HG03097 (cell line): ENCODE data around the gene CNTN4.

Source experiments
- ATAC-seq: cut with Tn5 transposase; IDR thresholded peaks from one replicate; pipeline ENCODE4 v1.9.1; 2021; ENCODE audit not compliant: unreplicated experiment, low FRiP score

CNTN4 gene

GRCh38 chr3:2568929-2569328 lies 470.3 kb downstream of the CNTN4 start:
- no peak for ATAC-seq

- no peak for ATAC-seq
These were observed 478.9 kb downstream of the CNTN4 start for GRCh38 chr3:2577571-2577970.

DNA sequence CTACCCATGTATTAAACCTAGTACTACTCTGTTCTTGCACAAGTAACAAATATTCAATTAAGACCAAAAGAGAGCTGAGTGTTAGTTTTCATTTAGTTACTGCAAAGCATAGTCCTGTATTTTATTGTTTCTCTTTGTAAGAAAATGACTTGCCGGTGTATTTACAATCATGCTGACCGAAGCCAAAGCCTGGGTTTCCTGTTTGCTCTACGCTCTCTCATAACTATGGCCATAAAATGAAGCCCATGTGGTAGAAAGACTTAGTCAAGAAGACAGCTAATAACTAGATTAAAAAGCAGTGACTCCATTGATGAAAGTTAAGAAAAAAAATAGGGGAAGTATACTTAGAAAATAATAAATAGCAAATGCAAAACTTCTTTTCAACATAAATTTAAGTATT lies 479.9 kb downstream of the CNTN4 start:
- no peak for ATAC-seq

GRCh38 chr3:2579206-2579605 lies 480.5 kb downstream of the CNTN4 start:
- no peak for ATAC-seq

- ATAC-seq = no peak
These were observed 484.4 kb downstream of the CNTN4 start for GRCh38 chr3:2583046-2583445.

GRCh38 chr3:2589336-2589969 lies 490.8 kb downstream of the CNTN4 start:
- ATAC-seq = no peak

- ATAC-seq = no peak
These were observed 496.8 kb downstream of the CNTN4 start for GRCh38 chr3:2595486-2595885.

- ATAC-seq = no peak
These were observed 498.9 kb downstream of the CNTN4 start for GRCh38 chr3:2597615-2598014.

DNA sequence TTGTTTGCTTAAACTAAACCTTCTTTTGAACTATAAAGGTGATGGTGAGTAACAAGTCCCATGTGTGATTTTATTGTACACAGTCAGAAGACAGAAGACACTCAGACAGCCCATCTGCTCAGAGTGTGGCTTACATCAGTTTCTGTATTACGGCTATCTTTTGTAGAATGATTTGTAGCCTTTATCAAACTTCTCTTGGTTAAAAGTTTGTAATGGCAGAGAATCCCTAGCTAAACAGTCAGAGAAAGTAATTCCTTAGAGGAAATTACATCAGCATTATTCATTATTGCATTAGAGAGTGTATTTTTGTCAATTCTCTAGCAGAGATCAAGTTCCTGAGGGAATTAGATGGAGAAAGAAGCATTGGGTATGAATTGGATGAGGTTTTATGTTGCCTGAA lies 500.8 kb downstream of the CNTN4 start:
- ATAC-seq = no peak

DNA sequence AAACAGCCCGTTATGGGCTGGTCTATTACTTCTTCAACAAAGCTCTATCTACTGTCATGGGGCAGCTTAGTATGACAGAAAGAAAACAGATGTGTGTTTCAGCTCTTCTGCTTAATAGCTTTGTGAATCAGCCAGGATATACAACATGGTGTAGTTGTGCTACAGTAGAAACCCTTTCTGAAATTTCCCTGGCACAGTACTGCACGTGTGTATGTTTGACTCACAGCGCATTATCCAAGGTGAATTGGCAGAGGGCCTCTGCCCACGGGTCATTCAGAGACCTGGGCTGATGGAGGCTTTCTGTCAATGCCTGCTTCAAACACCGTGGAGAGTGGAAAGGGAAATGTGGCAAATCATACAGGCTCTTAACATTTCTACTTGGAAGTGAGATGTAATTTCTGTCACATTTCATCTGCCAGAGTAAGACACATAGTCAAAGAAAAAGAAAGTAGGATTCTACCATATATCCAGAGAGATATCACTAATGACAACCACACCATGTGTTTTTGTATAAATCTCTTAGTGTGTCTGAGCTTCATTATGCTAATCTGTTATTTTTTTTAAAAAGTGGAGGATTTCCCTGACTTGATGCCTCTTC lies 505.1 kb downstream of the CNTN4 start:
- no peak for ATAC-seq

DNA sequence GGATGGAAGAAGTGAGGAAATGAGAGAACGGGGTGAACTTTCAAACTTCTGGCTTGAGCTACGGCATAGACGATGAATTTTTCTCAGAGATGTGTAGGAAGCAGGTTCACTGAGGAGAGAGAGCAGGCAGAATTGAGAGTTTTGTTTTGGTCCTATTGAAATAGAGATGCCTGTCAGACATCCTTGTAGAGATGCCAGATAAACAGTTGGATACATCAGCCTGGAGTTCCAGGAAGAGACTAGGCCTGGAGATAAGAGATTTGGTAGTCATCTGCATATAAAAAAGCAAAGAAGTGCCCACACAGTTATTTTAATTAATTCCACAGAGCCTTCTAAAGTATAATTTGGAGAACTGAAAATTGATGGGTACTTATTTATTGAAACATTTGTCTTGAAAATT lies 515.9 kb downstream of the CNTN4 start:
- no peak for ATAC-seq

GRCh38 chr3:2615080-2615479 lies 516.4 kb downstream of the CNTN4 start:
- ATAC-seq = no peak

DNA sequence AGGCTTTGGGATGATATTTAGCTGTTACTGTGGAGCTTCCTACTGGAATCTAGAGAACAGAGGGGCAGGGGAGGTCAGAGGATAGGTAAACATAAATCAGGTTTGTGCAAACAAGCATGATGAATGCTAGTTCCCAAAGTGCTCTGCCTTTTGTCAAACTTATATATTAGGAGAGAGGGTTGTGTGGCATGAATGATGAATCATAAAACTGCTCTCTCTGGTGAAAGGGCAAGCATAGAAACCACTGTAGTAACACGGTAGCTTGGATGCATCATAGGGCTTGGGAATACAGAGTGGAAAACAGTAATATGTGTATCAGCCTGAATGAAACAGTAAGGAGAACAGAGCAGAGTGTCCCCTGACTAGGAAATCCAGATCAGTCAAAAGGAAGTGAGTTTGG lies 524.8 kb downstream of the CNTN4 start:
- ATAC-seq = no peak

DNA sequence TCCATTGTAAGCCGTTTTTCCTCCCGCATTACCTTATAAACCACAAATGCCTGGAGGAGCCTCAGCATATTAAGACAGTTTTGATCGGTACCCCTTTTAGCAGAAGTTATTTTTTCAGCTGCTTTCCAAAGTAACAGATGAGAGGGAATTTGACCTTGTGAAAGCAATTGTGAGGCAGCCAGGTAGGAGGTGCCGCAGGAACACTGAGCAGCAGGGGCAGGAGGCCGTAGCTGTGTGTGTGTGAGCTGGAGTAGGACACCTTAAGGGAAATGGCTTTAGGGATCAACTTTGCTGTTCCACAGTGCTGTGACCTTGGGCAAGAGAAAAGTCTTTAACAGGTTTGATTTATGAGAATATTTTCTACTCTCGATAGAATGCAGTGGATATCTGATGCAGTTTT lies 529.5 kb downstream of the CNTN4 start:
- no peak for ATAC-seq

DNA sequence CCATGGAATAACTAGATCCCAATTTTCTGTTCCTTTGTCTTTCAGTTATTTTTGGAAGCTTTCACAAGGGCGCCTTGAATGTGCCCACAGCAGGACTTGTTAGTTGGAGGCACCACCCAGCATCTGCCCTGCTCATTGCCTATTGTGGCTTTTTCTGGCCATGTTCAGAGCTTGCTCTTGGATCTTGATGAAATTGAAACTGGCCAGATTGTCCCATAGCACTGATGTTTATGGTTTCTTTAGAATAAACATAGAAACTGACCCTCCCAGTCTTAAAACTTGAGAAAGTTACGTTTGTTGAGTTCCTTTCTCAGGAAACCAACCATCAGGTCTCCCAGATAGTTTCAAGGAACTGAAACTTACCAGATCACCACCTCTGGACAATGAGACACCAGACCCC lies 536.8 kb downstream of the CNTN4 start:
- no peak for ATAC-seq

DNA sequence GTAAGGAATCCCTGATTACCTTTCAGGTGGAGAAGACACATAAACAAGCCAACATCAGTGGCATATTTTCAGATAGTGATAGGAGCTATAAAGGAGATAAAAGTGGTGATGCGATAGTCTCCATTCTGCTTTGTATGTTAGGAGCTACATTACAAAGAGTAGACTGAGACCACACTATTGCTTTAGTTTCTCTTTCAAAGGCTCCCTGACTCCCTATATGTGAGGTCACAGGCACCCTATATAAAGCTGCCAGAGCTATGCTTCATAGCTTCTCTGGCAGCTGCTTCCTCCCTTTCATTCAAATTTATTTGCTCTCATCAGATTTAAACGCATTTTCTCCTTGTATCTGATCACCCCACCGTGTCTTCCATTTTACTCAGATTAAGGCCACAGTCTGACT lies 544.9 kb downstream of the CNTN4 start:
- no peak for ATAC-seq

GRCh38 chr3:2645001-2645400 lies 546.3 kb downstream of the CNTN4 start:
- ATAC-seq = no peak

- no peak for ATAC-seq
These were observed 552.1 kb downstream of the CNTN4 start for GRCh38 chr3:2650746-2651145.

GRCh38 chr3:2652386-2652785 lies 553.7 kb downstream of the CNTN4 start:
- no peak for ATAC-seq

- no peak for ATAC-seq
These were observed 555.0 kb downstream of the CNTN4 start for GRCh38 chr3:2653706-2654105.

DNA sequence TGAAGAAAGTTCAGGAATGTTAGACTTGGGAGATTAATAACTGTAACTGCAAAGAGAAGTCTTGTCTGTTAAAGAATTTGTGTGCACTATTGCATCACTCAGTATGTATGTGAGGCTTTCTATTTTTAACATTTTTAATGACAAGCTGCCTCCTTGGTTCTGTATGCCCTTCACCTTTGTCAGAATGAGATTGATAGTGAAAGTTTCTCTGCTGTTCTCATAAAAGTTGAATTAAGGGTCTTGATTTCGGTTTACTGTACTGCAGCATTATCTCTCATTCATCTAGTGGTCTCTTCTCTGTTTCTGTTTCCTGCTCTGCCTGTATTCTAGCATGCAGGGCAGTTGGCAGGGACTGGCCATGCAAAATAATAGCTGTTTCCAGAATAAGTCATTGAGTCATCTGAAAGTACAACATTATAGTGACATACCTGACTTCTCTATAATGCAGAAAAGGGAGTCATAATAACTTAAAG lies 556.6 kb downstream of the CNTN4 start:
- ATAC-seq = no peak
